H9 (cell line): ENCODE measurements around the gene NXPH3. TPM values are rescaled to one million over a fixed set of nuclear protein-coding genes. Genes with fewer than 3 reads are reported as not detected.

Experiments used
- DNase-seq: peaks from one replicate; pipeline ENCODE4 v3.0.0-alpha.2; 2017
- H2AFZ ChIP-seq: one replicate; pipeline ENCODE4 v1.6.1; 2013; ENCODE audit warnings: mild to moderate bottlenecking, low read length, control low read depth, moderate library complexity
- H2AK5ac ChIP-seq: 2 replicates; pipeline ENCODE4 v1.6.1; 2013; ENCODE audit warnings: low read length, control low read depth, mixed read lengths; ENCODE audit not compliant: insufficient read length
- H2BK120ac ChIP-seq: one replicate; pipeline ENCODE4 v1.6.1; 2013; ENCODE audit warnings: low read depth, mild to moderate bottlenecking, low read length, control low read depth, inconsistent platforms; ENCODE audit not compliant: poor library complexity, severe bottlenecking
- H2BK12ac ChIP-seq: 2 replicates; pipeline ENCODE4 v1.6.1; 2013; ENCODE audit warnings: low read length, control low read depth, mixed read lengths, low read depth; ENCODE audit not compliant: insufficient read length
- H2BK15ac ChIP-seq: 2 replicates; pipeline ENCODE4 v1.6.1; 2013; ENCODE audit warnings: low read depth, low read length, control low read depth
- H2BK20ac ChIP-seq: one replicate; pipeline ENCODE4 v1.6.1; 2013; ENCODE audit warnings: low read depth, mild to moderate bottlenecking, low read length, control low read depth, inconsistent platforms; ENCODE audit not compliant: poor library complexity, severe bottlenecking
- H2BK5ac ChIP-seq: 2 replicates; pipeline ENCODE4 v1.6.1; 2013; ENCODE audit warnings: low read length, control low read depth, mixed read lengths; ENCODE audit not compliant: insufficient read length
- H3K14ac ChIP-seq: 2 replicates; pipeline ENCODE4 v1.6.1; 2013; ENCODE audit warnings: low read length, control low read depth; ENCODE audit not compliant: insufficient read depth
- H3K18ac ChIP-seq: 2 replicates; pipeline ENCODE4 v1.6.1; 2013; ENCODE audit warnings: low read depth, mild to moderate bottlenecking, mixed read lengths, low read length, control low read depth; ENCODE audit not compliant: insufficient read length
- H3K23ac ChIP-seq: 2 replicates; pipeline ENCODE4 v1.6.1; 2013; ENCODE audit warnings: low read length, control low read depth, mixed read lengths, low read depth; ENCODE audit not compliant: insufficient read length
- H3K23me2 ChIP-seq: 2 replicates; pipeline ENCODE4 v1.6.1; 2013; ENCODE audit warnings: low read depth, mild to moderate bottlenecking, mixed read lengths, low read length, control low read depth; ENCODE audit not compliant: insufficient read length, poor library complexity, severe bottlenecking
- H3K27ac ChIP-seq: 2 replicates; pipeline ENCODE4 v1.5.1; 2013; ENCODE audit warnings: low read length, control low read depth, mixed read lengths, low read depth; ENCODE audit not compliant: insufficient read length
- H3K27me3 ChIP-seq: 2 replicates; pipeline ENCODE4 v1.6.1; 2013; ENCODE audit warnings: low read length, control low read depth, inconsistent platforms; ENCODE audit not compliant: insufficient read depth
- H3K4ac ChIP-seq: 2 replicates; pipeline ENCODE4 v1.6.1; 2013; ENCODE audit warnings: low read depth, mild to moderate bottlenecking, control low read depth, inconsistent platforms, low read length, moderate library complexity
- H3K4me1 ChIP-seq: 2 replicates; pipeline ENCODE4 v1.6.1; 2013; ENCODE audit warnings: low read length, control low read depth, inconsistent platforms; ENCODE audit not compliant: insufficient read depth
- H3K4me2 ChIP-seq: 2 replicates; pipeline ENCODE4 v1.6.1; 2013; ENCODE audit warnings: low read length, control low read depth, mixed read lengths; ENCODE audit not compliant: insufficient read length, insufficient read depth
- H3K56ac ChIP-seq: 2 replicates; pipeline ENCODE4 v1.6.1; 2013; ENCODE audit warnings: low read depth, mild to moderate bottlenecking, mixed read lengths, low read length, control low read depth; ENCODE audit not compliant: insufficient read length
- H3K79me1 ChIP-seq: 2 replicates; pipeline ENCODE4 v1.6.1; 2013; ENCODE audit warnings: low read depth, mild to moderate bottlenecking, moderate library complexity, low read length, control low read depth, inconsistent platforms; ENCODE audit not compliant: insufficient read depth, poor library complexity, severe bottlenecking
- H3K79me2 ChIP-seq: 2 replicates; pipeline ENCODE4 v1.6.1; 2013; ENCODE audit warnings: low read length, control low read depth, inconsistent platforms; ENCODE audit not compliant: insufficient read depth
- H3K9ac ChIP-seq: 2 replicates; pipeline ENCODE4 v1.6.1; 2013; ENCODE audit warnings: low read length, control low read depth, mixed read lengths; ENCODE audit not compliant: insufficient read length; ENCODE audit errors: extremely low read depth
- H3K9me3 ChIP-seq: one replicate; pipeline ENCODE4 v1.6.1; 2013; ENCODE audit warnings: low read depth, low read length, inconsistent platforms; ENCODE audit not compliant: control insufficient read depth
- H3T11ph ChIP-seq: one replicate; pipeline ENCODE4 v1.6.1; 2013; ENCODE audit warnings: mild to moderate bottlenecking, low read length, control low read depth, inconsistent platforms
- H4K20me1 ChIP-seq: one replicate; pipeline ENCODE4 v1.6.1; 2013; ENCODE audit not compliant: control insufficient read depth, insufficient read length, insufficient read depth
- H4K5ac ChIP-seq: 2 replicates; pipeline ENCODE4 v1.6.1; 2013; ENCODE audit warnings: low read depth, mild to moderate bottlenecking, mixed read lengths, low read length, control low read depth; ENCODE audit not compliant: insufficient read length
- H4K8ac ChIP-seq: replicated peaks from 2 replicates; pipeline ENCODE4 v1.6.1; 2013; ENCODE audit warnings: low read length, control low read depth, mixed read lengths, low read depth; ENCODE audit not compliant: insufficient read length
- H4K91ac ChIP-seq: 2 replicates; pipeline ENCODE4 v1.6.1; 2013; ENCODE audit warnings: low read depth, mild to moderate bottlenecking, moderate library complexity, mixed read lengths, low read length, control low read depth; ENCODE audit not compliant: insufficient read length
- H3K27ac Mint-ChIP-seq, 3 experiments: 2 replicates in 2 of 3; 3 replicates in 1 of 3; pipeline ENCODE4 v1.8.0; 2020 to 2021; ENCODE audit warnings: mixed read lengths in 3 of 3, mild to moderate bottlenecking in 1 of 3, moderate library complexity in 1 of 3
- H3K27me3 Mint-ChIP-seq: 2 replicates; pipeline ENCODE4 v1.8.0; 2021; ENCODE audit warnings: low read depth, mild to moderate bottlenecking, moderate library complexity, mixed read lengths
- H3K36me3 Mint-ChIP-seq, 3 experiments: 2 replicates in 2 of 3; 3 replicates in 1 of 3; pipeline ENCODE4 v1.8.0; 2020 to 2021; ENCODE audit warnings: low read depth in 3 of 3, mixed read lengths in 3 of 3; ENCODE audit not compliant: insufficient read depth in 1 of 3
- H3K4me1 Mint-ChIP-seq, 2 experiments: 2 replicates each; pipeline ENCODE4 v1.8.0; 2020; ENCODE audit warnings: mixed read lengths in 2 of 2
- H3K4me3 Mint-ChIP-seq, 2 experiments: 2 replicates in 1 of 2; 3 replicates in 1 of 2; pipeline ENCODE4 v1.8.0; 2020 to 2021; ENCODE audit warnings: mild to moderate bottlenecking in 2 of 2, mixed read lengths in 2 of 2, moderate library complexity in 1 of 2
- H3K9me3 Mint-ChIP-seq, 2 experiments: 2 replicates in 1 of 2; 3 replicates in 1 of 2; pipeline ENCODE4 v1.8.0; 2020; ENCODE audit warnings: mild to moderate bottlenecking in 2 of 2, mixed read lengths in 2 of 2, moderate library complexity in 1 of 2
- CTCF ChIP-seq: fragments of 200-600 bp; sonication (generic); conservative IDR thresholded peaks from 3 replicates; pipeline ENCODE4 v1.8.0; 2021; ENCODE audit warnings: antibody characterized with exemption, mild to moderate bottlenecking
- WGBS: extraction: QIAGEN DNeasy Blood & Tissue Kit; methylation state at CpG from one replicate; pipeline ENCODE4 v1.1.7; 2013; ENCODE audit warnings: missing lambda C conversion rate, low lambda C conversion rate, mixed read lengths; ENCODE audit not compliant: insufficient read length; ENCODE audit errors: extremely low coverage; 5-methylcytosine and 5-hydroxymethylcytosine counted together
- total RNA-seq: library from RNA; stranded (reverse); gene quantifications from 2 replicates; pipeline ENCODE4 v1.2.1, GENCODE V29; 2021

NXPH3 gene
- total RNA-seq, 1 experiment from 2014 or later: 1.3 TPM

GRCh38 chr17:49564638-49565037, 11.0 kb upstream of the NXPH3 start:
- Mint-ChIP-seq H3K4me3 (no peak overlapping the region), H3K36me3 (no peaks in the 10 kb centered on the region), H3K4me1 (peaks cover 9 to 14% of the 10 kb centered on the region in 2 experiments), H3K27ac (no peak overlapping the region), H3K27me3 (peaks cover 26% of the 10 kb centered on the region), H3K9me3 (no peaks in the 10 kb centered on the region)
- peaks cover 5% of the 10 kb centered on the region for H3K23me2 ChIP-seq
- no peak overlapping the region for H4K5ac ChIP-seq
- H3K79me2 ChIP-seq: no peaks in the 10 kb centered on the region
- H2BK5ac ChIP-seq: no peak overlapping the region
- no peak for DNase-seq
- no peak overlapping the region for H3K9ac ChIP-seq
- no peak overlapping the region for H2AK5ac ChIP-seq
- H4K8ac ChIP-seq: no peak overlapping the region
- no peak overlapping the region for H2BK20ac ChIP-seq
- no peaks in the 10 kb centered on the region for H3K79me1 ChIP-seq
- H3K23ac ChIP-seq: no peak overlapping the region
- H3T11ph ChIP-seq: no peak overlapping the region
- no peaks in the 10 kb centered on the region for H4K20me1 ChIP-seq
- no peaks in the 10 kb centered on the region for H3K9me3 ChIP-seq
- H3K18ac ChIP-seq: no peak overlapping the region
- no peak overlapping the region for H2BK120ac ChIP-seq
- no peak for TF ChIP-seq CTCF
- no peak overlapping the region for H4K91ac ChIP-seq
- H3K56ac ChIP-seq: no peak overlapping the region
- H3K27me3 ChIP-seq: no peaks in the 10 kb centered on the region
- no CpG with 5 or more reads among the region's 4 CpGs for WGBS
- no peak overlapping the region for H2AFZ ChIP-seq
- H2BK12ac ChIP-seq: no peak overlapping the region
- H3K4me1 ChIP-seq: no peaks in the 10 kb centered on the region
- H3K4ac ChIP-seq: no peak overlapping the region
- H3K27ac ChIP-seq: no peak overlapping the region
- no peak overlapping the region for H3K14ac ChIP-seq
- H3K4me2 ChIP-seq: no peak overlapping the region
- H2BK15ac ChIP-seq: no peak overlapping the region
